DND-41 (cell line): Measurements from ENCODE around the gene SAPCD1.

ENCODE experiments used
- EZH2 ChIP-seq: IDR thresholded peaks from 3 replicates; pipeline ENCODE4 v1.6.1; 2012; ENCODE audit warnings: borderline replicate concordance, low read depth, mild to moderate bottlenecking, moderate library complexity, low read length, inconsistent platforms; ENCODE audit not compliant: severe bottlenecking
- TF ChIP-seq, protein P1 (sequence below): IDR thresholded peaks from 2 replicates; pipeline ENCODE4 v1.5.1; 2012; ENCODE audit warnings: borderline replicate concordance, low read length, moderate library complexity, mild to moderate bottlenecking; ENCODE audit not compliant: poor library complexity, severe bottlenecking; ENCODE audit errors: extremely low read depth

DNA sequence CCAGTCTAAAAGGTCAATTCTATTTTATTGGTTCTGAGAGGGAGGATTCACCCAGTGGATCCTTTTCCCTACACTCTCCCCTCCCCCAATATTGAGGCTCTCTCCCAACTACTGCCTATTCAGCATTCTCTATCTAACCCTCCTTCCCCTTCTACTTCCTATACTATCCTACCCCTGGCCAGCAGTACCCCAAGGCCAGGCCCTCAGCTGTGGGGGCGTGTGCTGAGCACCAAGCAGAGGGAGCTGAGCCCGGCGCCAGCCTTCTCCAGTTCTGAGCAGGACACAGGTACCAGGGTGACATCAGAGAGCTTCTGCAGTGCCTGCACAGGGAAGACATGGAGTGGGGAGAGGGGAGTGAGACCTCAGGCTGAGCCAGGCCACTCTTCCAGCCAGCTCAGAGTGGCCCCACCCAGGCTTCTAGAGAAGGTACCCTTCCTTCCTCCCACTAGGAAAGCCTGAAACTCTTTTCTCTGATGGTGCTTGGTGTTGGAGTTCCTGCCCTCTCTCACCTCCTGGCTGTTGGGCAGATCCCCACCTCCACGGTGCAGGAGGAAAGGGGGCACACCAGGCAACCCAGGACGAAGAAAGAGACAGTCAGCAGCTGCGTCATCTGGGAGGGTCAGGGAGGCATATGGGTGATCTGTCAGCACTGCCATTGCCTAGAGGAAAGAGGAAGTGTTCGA, 35.3 kb upstream of the SAPCD1 start:
- TF ChIP-seq, protein P1, sequence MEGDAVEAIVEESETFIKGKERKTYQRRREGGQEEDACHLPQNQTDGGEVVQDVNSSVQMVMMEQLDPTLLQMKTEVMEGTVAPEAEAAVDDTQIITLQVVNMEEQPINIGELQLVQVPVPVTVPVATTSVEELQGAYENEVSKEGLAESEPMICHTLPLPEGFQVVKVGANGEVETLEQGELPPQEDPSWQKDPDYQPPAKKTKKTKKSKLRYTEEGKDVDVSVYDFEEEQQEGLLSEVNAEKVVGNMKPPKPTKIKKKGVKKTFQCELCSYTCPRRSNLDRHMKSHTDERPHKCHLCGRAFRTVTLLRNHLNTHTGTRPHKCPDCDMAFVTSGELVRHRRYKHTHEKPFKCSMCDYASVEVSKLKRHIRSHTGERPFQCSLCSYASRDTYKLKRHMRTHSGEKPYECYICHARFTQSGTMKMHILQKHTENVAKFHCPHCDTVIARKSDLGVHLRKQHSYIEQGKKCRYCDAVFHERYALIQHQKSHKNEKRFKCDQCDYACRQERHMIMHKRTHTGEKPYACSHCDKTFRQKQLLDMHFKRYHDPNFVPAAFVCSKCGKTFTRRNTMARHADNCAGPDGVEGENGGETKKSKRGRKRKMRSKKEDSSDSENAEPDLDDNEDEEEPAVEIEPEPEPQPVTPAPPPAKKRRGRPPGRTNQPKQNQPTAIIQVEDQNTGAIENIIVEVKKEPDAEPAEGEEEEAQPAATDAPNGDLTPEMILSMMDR: no peak
- TF ChIP-seq EZH2: no peak
